Panc1 (cell line): ENCODE results near the gene FAM227B. TPM values are rescaled to one million over a fixed set of nuclear protein-coding genes. Genes with fewer than 3 reads are reported as not detected.
"Not testable (repeated sequence)": the region's sequence is repeated elsewhere in the genome, so short reads cannot be mapped to it uniquely, and the experiment has no call there.

ENCODE experiments used
- ATAC-seq: fragments of 200-7000 bp; cut with Tn5 transposase; 2 replicates; pipeline ENCODE4 v1.9.1; 2020; ENCODE audit warnings: mild to moderate bottlenecking, moderate library complexity
- BruUV-seq: library from RNA; stranded (reverse); fragments of 400-500 nt; replicated peaks from 2 replicates; lab custom pipeline; 2021; lab: Mats Ljungman, UMichigan
- CTCF ChIA-PET: fragments of 300-600 bp; sonication (Branson Sonifier 250); formaldehyde crosslinking; loops from one replicate; lab custom pipeline; 2022; ENCODE audit warnings: antibody characterized with exemption; lab: Charles Lee
- POLR2A ChIA-PET: fragments of 300-600 bp; sonication (Branson Sonifier 250); formaldehyde crosslinking; loops from one replicate; lab custom pipeline; 2022; ENCODE audit warnings: antibody characterized with exemption; lab: Charles Lee
- DNase-seq: peaks from one replicate; pipeline ENCODE4 v3.0.0-alpha.2; 2010; ENCODE audit warnings: low read depth, low spot score
- H3K27ac ChIP-seq: 2 replicates; pipeline ENCODE4 v1.5.1; 2011; ENCODE audit warnings: mild to moderate bottlenecking, low read length, inconsistent platforms
- H3K27me3 ChIP-seq: fragments of 200-500 bp; sonication (Bioruptor generic); 2 replicates; pipeline ENCODE4 v1.6.0; 2014; ENCODE audit warnings: low read length, inconsistent platforms; ENCODE audit not compliant: control insufficient read depth, insufficient read depth
- H3K36me3 ChIP-seq: fragments of 200-500 bp; sonication (Bioruptor generic); 2 replicates; pipeline ENCODE4 v1.5.1; 2014; ENCODE audit warnings: inconsistent platforms, mild to moderate bottlenecking, low read length, moderate library complexity; ENCODE audit not compliant: control insufficient read depth, insufficient read depth
- H3K4me1 ChIP-seq: 2 replicates; pipeline ENCODE4 v1.5.1; 2011; ENCODE audit warnings: inconsistent platforms, mild to moderate bottlenecking, low read length, moderate library complexity; ENCODE audit not compliant: control insufficient read depth, insufficient read depth
- H3K4me3 ChIP-seq, 2 experiments: 2 replicates each; pipeline ENCODE4 v1.5.1; 2011 to 2012; ENCODE audit warnings: low read depth in 2 of 2, low read length in 2 of 2, mild to moderate bottlenecking in 2 of 2, inconsistent platforms in 1 of 2, moderate library complexity in 1 of 2
- H3K9me3 ChIP-seq: fragments of 200-500 bp; sonication (Bioruptor generic); 2 replicates; pipeline ENCODE4 v1.5.1; 2014; ENCODE audit warnings: low read depth, mild to moderate bottlenecking, inconsistent platforms, low read length, moderate library complexity; ENCODE audit not compliant: control insufficient read depth, insufficient read depth
- POLR2AphosphoS5 ChIP-seq: IDR thresholded peaks from 2 replicates; pipeline ENCODE4 v1.6.1; 2012; ENCODE audit warnings: mild to moderate bottlenecking, low read depth, low read length, moderate library complexity
- SIN3A ChIP-seq: IDR thresholded peaks from 2 replicates; pipeline ENCODE4 v1.6.1; 2012; ENCODE audit warnings: low read depth, mild to moderate bottlenecking, low read length, moderate library complexity, borderline replicate concordance; ENCODE audit not compliant: insufficient read depth
- TCF7L2 ChIP-seq: IDR thresholded peaks from 2 replicates; pipeline ENCODE4 v1.6.1; 2011; ENCODE audit warnings: mild to moderate bottlenecking, low read depth, low read length, inconsistent platforms
- in situ Hi-C: cut with HindIII; loops from 2 replicates; pipeline ENCODE4 v1.10.0; 2016; ENCODE audit warnings: low sequenced_read_pairs, low pct_unique_long_range_greater_than_20kb
- intact Hi-C: fragments of 100-400 bp; cut with micrococcal nuclease; formaldehyde crosslinking; loops from one replicate; pipeline ENCODE4 v1.10.0; 2022; ENCODE audit not compliant: unreplicated experiment
- total RNA-seq: library from RNA; stranded (reverse); gene quantifications from one replicate; pipeline ENCODE4 v1.2.1, GENCODE V29; 2021; ENCODE audit not compliant: unreplicated experiment
- TF ChIP-seq, protein P1 (sequence below): fragments of 450-650 bp; IDR thresholded peaks from 2 replicates; pipeline ENCODE4 v1.5.1; 2017; ENCODE audit warnings: mild to moderate bottlenecking
- TF ChIP-seq, protein P2 (sequence below), 2 experiments: IDR thresholded peaks; 2 replicates each; pipeline ENCODE4 v1.6.1; 2011 to 2012; ENCODE audit warnings: low read depth in 2 of 2, control low read depth in 1 of 2, low read length in 1 of 2, mild to moderate bottlenecking in 1 of 2, moderate library complexity in 1 of 2; ENCODE audit not compliant: insufficient read depth in 1 of 2

FAM227B gene
- total RNA-seq, 1 experiment from 2014 or later, result 1.2 TPM

GRCh38 chr15:49492151-49492550, 128.5 kb downstream of the FAM227B start:
- in situ Hi-C loops (no loop called here), intact Hi-C loops (no loop called here)
- ChIA-PET CTCF (no interaction called here), POLR2A (no interaction called here)
- Histone ChIP-seq H3K9me3 (no peaks in the 10 kb centered on the region), H3K27me3 (no peaks in the 10 kb centered on the region; the same call in 1 of the 2 replicates), H3K36me3 (no peaks in the 10 kb centered on the region), H3K4me1 (no peaks in the 10 kb centered on the region), H3K27ac (no peak overlapping the region), H3K4me3 (no peak overlapping the region)
- DNase-seq (no peak), ATAC-seq (no peak)
- BruUV-seq, result no TSS peak
- TF ChIP-seq TCF7L2, result no peak
- TF ChIP-seq POLR2AphosphoS5, result no peak
- TF ChIP-seq, protein P1, sequence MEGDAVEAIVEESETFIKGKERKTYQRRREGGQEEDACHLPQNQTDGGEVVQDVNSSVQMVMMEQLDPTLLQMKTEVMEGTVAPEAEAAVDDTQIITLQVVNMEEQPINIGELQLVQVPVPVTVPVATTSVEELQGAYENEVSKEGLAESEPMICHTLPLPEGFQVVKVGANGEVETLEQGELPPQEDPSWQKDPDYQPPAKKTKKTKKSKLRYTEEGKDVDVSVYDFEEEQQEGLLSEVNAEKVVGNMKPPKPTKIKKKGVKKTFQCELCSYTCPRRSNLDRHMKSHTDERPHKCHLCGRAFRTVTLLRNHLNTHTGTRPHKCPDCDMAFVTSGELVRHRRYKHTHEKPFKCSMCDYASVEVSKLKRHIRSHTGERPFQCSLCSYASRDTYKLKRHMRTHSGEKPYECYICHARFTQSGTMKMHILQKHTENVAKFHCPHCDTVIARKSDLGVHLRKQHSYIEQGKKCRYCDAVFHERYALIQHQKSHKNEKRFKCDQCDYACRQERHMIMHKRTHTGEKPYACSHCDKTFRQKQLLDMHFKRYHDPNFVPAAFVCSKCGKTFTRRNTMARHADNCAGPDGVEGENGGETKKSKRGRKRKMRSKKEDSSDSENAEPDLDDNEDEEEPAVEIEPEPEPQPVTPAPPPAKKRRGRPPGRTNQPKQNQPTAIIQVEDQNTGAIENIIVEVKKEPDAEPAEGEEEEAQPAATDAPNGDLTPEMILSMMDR, result no peak
- TF ChIP-seq SIN3A, result no peak
- TF ChIP-seq, protein P2, sequence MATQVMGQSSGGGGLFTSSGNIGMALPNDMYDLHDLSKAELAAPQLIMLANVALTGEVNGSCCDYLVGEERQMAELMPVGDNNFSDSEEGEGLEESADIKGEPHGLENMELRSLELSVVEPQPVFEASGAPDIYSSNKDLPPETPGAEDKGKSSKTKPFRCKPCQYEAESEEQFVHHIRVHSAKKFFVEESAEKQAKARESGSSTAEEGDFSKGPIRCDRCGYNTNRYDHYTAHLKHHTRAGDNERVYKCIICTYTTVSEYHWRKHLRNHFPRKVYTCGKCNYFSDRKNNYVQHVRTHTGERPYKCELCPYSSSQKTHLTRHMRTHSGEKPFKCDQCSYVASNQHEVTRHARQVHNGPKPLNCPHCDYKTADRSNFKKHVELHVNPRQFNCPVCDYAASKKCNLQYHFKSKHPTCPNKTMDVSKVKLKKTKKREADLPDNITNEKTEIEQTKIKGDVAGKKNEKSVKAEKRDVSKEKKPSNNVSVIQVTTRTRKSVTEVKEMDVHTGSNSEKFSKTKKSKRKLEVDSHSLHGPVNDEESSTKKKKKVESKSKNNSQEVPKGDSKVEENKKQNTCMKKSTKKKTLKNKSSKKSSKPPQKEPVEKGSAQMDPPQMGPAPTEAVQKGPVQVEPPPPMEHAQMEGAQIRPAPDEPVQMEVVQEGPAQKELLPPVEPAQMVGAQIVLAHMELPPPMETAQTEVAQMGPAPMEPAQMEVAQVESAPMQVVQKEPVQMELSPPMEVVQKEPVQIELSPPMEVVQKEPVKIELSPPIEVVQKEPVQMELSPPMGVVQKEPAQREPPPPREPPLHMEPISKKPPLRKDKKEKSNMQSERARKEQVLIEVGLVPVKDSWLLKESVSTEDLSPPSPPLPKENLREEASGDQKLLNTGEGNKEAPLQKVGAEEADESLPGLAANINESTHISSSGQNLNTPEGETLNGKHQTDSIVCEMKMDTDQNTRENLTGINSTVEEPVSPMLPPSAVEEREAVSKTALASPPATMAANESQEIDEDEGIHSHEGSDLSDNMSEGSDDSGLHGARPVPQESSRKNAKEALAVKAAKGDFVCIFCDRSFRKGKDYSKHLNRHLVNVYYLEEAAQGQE (IDR thresholded peaks at IDR 0.05; ENCODE audit: insufficient read depth in 1 of 2, low read depth in 2 of 2, low read length in 1 of 2), result no peak

GRCh38 chr15:49490966-49491365, 129.7 kb downstream of the FAM227B start:
- Histone ChIP-seq H3K4me3 (no peak overlapping the region), H3K9me3 (no peaks in the 10 kb centered on the region), H3K27me3 (no peaks in the 10 kb centered on the region; the same call in 1 of the 2 replicates), H3K27ac (no peak overlapping the region), H3K36me3 (no peaks in the 10 kb centered on the region), H3K4me1 (no peaks in the 10 kb centered on the region)
- ATAC-seq (no peak), DNase-seq (no peak)
- ChIA-PET CTCF (no interaction called here), POLR2A (no interaction called here)
- intact Hi-C loops, result no loop called here
- BruUV-seq, result no TSS peak
- in situ Hi-C loops, result no loop called here
- TF ChIP-seq, protein P1, result no peak
- TF ChIP-seq POLR2AphosphoS5, result no peak
- no peak for TF ChIP-seq TCF7L2
- no peak for TF ChIP-seq SIN3A
- TF ChIP-seq, protein P2 (IDR thresholded peaks at IDR 0.05; ENCODE audit: insufficient read depth in 1 of 2, low read depth in 2 of 2, low read length in 1 of 2), result no peak

GRCh38 chr15:49485401-49485800, 135.2 kb downstream of the FAM227B start:
- H3K9me3 ChIP-seq, H3K4me3 ChIP-seq, BruUV-seq, intact Hi-C loops, H3K27me3 ChIP-seq, CTCF ChIA-PET, H3K27ac ChIP-seq, in situ Hi-C loops, ATAC-seq, POLR2A ChIA-PET, H3K36me3 ChIP-seq, DNase-seq, H3K4me1 ChIP-seq: not testable (repeated sequence)

DNA sequence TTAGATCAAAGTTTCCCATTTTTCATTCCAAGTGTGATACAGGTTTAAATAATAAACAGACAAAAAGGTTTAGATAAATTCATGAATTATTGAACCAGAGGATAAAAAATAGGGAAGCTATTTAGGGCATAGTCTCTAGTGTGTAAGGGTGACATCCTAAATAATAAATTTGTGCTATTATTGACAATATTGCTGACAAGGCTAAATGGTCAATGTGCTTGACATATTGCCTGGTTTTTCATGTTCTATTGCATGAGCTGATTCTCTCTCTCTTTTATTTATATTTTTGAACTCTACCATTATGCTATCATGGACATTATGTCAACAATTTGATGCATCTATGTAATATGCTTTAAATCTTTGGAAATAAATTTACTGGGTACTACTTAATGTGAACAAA, 141.6 kb downstream of the FAM227B start:
- intact Hi-C loops, in situ Hi-C loops, H3K27ac ChIP-seq, H3K4me3 ChIP-seq, BruUV-seq, POLR2A ChIA-PET, H3K36me3 ChIP-seq, CTCF ChIA-PET, H3K4me1 ChIP-seq, DNase-seq, H3K27me3 ChIP-seq, H3K9me3 ChIP-seq, ATAC-seq: not testable (repeated sequence)
